Fibroblast of skin of scalp (primary cell): ENCODE data around the gene STX1A. TPM values are rescaled to one million over a fixed set of nuclear protein-coding genes. Genes with fewer than 3 reads are reported as not detected.
A peak's percentile ranks its signal among the peaks of the same experiment; 100 is the strongest.

ENCODE experiments used
- DNase-seq: peaks from one replicate; pipeline ENCODE4 v3.0.0-alpha.2; 2013
- polyA plus RNA-seq, 2 experiments: library from polyadenylated mRNA; unstranded; fragments of 120-200 nt; gene quantifications; one replicate each; pipeline ENCODE4 v1.2.1, GENCODE V29; 2013; ENCODE audit not compliant: insufficient read length in 2 of 2

The STX1A gene
- 11.8 TPM for polyA plus RNA-seq (2013, experiment 1 of 2; ENCODE audit: insufficient read length)
- polyA plus RNA-seq (2013, experiment 2 of 2; ENCODE audit: insufficient read length) = 12.9 TPM

DNA sequence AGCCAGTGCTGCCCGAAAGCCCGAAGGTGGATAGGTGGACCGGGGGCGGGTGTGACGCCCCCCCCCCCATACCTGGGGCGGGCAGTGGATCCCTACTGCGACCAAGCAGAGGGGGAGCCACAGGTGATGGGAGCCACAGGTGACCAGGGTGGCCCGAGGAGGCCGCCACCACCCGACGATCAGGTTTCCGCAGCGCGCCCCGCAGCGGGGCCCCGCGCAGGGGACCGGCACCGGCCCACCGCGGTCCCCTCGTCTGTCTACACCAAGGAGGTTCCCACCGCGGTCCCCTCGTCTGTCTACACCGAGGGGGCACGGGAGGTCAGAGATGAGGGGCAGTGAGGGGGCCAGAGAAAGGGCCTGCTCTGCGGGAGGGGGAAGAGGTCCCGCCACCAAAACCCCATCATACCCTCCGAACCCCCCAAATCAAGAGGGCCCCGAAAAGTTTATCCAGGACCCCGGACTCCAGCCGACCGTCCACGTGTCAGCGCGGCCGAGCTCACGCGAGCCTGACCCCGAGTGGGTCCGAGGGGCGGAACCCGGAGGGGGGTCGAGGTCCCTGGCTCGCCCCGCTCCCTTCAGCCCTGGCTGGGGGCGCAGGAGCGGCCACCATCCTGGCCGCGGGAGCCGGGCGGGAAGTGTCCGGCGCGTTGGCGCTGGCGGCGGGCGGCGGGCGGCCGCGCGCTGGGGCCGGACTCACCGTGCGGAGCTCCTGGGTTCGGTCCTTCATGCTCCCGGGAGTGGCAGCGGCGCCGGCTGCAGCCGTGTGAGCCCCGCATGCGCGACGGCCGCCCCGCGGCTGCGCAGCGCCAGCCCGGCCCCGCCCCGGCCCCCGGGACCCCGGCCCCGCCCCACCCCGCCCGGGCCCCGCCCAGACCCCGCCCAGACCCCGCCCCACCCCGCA, at the start of gene STX1A:
Gene STX1A (minus strand): TSS at position 765 of the 901 bp plus-strand sequence. CDS start 38 bp downstream, at position 727.
- peak; percentile 77 for DNase-seq

DNA sequence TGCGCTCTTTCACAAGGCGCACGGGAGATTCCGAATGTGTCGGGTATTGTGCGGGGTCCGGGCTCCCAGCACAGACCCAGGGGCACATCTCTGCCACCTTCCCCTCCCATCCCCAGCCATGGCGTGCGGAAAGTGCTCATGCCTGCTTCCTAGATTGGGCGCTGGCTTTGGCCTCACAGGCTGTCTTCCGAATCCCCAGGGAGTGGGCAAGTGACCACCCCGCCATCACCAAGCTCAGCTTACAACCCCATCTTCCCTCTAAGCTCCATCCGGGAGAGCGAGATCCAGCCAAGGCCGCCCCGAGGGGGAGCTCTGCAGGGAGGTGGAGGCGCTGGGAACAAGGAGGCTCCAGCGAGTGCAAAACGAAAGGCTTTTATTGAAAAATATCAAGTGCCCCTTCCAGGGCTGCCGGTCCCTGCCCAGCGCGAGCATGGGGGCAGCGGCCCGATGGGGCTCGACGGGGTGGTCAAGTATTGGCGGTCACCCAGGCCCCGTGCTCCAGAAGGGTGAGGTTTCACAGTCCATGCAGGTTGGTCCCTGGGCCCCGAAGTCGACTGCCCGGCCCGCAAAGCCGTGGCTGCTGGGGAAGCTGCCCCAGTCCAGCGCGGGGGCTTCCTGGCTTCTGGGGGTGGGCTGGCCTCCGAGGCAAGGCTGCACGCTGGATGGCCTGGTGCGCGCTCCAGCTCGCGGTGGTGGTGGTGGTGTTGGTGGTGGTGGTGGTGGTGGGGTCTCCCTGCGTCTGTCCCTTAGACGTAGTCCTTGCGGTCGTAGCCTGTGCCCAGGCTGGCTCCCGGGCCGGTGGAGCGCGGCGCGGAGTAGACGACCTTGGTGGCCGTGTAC, 49.4 kb upstream of the STX1A start:
- no peak for DNase-seq

DNA sequence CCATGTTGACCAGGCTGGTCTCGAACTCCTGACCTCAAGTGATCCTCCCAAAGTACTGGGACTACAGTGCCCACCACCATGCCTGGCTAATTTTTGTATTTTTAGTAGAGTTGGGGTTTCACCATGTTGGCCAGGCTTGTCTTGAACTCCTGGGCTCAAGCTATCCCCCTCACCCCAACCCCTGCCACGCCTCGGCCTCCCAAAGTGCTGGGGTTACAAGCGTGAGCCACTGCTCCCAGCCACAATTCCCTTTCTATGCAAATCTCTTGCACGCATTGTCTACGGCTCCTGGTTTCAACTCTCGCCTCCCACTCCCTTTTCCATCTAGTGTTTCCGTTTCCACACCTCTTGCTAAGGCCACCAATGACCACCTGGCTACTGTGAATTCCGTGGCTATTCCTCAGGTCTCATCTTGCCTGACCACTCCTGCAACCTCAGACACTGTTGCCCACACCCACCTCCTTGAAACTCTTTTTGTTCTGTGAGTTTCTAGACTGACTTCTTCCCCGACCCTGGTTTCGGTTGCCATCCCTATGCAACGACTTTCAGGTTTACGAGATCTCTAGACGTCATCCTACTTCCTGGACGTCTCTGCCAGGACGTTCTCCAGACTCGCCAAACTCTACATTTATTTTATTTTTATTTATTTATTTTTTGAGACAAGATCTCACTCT, 47.2 kb upstream of the STX1A start:
- no peak for DNase-seq

DNA sequence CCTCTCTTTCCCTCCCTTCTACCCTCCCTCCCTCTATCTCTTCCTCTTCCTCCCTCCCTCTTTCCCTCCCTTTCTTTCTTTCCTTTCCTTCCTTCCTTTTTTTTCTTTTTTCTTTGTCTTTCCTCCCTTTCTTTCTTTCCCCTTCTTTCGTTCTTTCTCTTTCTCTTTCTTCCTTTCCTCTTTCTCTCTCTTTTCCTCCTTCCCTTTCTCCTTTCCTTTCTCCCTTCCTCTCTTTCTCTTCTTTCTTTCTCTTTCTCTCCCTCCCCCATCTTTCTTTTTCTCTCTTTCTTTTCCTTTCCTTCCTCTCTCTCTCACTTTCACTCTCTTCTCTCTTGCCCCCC, 43.2 kb upstream of the STX1A start:
- DNase-seq = no peak

DNA sequence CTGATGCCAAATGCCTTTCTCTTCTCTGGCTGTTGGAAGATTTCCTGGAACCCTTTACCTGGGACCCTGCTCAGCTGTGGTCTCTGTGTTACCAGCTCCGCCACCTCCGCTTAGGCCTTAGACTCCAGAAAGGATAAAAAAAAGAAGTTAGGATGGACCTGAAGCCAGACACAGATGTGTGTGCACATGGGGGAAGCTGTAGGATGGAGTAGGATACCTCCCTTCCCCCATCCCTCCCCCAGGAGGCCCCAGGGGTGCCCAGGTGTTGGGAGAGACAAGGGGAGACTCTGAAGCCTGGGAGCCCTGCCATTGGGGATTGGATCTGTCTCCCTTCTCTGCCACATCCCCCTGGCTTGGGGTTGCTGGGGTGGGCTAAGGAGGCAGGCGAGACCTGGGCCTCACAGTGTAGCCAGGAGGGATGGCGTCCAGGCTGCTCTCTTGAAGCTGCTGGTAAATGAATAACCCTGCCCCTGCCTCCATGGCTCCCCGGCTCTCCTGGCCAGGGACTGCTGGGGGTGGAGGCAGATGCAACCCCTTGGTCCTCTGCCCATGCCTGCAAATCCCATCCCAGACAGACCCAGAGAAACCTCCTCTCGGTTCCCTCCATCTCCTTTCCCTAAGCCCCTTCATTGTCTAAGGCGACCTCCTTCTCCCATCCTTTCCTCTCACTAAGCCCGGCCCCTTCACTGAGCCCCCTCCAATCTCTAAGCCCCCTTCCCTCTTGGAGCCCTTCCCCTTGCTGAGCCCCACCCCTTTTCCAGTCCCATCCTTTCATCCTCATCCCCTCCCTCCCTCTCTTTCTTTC, 42.6 kb upstream of the STX1A start:
- no peak for DNase-seq

DNA sequence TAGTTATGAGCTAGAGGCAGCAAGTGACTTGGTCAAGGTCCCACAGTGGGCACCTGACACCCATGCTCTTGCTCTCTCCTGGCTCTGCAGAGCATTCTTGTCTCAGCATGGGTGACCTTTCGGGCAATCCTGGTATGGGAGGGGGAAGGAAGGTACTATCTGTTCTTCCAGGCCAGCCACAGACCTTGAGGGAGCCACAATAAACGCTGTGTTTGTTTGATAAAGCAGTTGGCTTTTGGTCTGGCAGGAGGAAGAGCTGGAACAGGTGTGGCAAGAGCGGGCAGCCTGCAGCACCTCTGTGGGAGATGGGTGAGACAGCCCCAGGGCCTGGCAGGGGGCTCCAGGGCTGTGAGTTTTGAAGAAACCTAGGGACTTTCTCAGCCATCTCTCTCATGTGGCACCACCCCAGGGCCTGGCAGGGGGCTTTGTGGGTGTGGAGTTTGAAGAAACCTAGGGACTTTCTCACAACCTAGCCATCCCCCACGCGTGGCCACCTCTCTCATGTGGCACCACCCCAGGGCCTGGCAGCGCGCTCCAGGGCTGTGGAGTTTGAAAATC, 39.2 kb upstream of the STX1A start:
- DNase-seq = no peak

DNA sequence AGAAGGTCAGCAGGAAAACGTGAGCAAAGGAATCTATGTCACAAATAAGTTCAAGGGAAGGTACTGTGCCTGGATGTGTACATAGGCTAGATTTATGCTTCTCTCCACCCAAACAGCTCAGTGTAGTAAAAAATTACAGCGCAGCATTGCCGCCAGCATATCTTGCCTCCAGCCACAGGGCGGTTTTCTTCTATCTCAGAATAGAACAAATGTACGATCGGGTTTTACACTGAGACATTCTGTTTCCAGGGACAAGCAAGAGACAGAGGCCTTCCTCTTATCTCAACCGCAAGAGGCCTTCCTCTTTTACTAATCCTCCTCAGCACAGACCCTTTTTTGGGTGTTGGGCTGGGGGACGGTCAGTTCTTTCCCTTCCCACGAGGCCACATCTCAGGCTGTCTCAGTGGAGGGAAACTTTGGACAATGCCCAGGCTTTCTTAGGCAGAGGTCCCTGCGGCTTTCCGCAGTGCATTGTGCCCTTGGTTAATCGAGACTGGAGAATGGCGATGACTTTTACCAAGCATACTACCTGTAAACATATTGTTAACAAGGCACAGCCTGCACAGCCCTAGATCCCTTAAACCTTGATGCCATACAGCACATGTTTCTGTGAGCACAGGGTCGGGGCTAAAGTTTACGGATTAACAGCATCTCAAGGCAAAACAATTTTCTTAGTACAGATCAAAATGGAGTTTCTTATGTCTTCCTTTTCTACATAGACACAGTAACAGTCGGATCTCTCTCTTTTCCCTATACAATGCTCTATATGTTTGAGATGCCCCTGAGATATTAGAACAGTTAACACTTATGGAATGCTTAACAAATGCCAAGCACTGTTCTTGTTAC, 30.7 kb upstream of the STX1A start:
- no peak for DNase-seq

DNA sequence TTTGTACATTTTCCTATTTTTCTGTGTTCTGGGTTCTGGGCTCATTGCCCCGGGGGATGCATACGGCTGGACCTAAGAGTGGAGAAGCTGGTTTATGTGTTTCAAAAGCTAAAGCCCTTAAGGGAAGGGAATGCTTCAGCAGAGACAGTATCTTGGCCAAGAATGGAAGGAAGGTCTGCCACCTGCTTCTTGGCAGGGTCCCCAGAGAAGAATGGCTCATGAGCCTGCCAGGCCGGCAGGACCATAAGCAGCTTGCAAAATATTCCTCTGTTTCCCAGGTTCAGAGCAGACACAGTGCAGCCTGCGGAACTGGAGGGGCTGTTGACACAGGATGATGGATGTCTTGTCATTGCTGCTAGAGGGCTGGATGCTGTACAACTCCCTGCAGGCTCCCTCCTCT, 26.9 kb upstream of the STX1A start:
- DNase-seq = no peak

DNA sequence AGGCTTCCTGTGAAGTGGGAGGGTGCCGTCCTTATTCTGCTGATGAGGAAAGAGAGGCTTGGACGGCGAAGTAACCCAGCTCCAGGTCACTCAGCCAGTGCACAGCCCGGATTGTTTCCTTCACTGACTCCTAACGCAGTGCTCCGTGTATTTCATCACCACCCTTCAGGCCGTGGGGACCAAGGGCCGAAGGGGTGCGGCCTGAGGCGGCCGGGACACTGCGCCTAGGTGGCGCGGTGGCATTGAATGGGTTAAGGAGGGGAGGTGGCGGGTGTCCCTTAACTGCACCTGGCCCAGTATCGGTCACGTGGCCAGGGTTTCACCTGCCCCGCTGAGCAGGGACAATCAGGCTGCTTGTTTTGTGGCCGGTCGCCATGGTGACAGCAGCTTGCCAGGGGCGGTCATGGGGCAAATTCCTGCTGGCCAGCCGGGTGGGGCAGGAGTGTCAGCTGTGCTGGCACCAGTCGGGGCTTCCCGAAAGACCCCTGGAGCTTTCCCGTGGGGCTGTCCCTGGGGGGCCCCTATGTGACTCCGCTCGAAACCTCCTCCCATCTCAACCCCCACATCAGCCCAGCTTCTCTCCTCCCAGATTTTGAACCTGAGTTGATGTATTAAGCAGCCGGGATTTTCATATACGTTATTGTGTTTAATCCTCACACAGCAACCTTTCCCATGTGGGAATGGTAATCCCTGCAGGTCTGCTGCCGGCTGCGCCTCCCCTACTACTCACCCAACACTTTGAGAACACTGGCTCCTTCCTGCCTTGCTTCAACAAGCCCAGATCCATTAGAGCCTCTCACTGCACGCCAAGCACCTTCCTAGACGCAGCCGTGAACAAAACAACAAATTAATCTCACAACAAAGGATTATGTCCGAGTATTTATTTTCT, 23.5 kb upstream of the STX1A start:
- DNase-seq = no peak

DNA sequence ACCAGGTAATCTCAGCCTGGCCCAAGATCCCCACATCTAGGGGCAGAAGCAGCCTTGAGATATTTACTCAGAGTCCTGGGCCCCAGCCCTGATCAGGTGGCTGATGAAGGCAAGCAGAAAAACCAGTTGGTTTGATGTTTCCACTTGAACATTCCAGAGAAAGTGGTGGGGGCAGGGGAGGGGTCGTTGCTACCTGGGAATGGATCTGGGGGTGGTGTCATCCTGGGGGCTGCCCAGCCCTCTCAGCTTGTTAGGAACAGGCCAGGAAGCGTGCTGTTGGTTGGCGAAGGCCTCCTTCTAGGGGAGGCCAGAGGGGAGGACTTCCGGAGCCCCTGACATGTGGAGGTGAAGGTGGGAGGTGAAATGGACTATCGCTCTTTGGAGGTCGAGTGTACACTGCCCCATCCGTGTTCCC, 22.9 kb upstream of the STX1A start:
- DNase-seq = no peak

DNA sequence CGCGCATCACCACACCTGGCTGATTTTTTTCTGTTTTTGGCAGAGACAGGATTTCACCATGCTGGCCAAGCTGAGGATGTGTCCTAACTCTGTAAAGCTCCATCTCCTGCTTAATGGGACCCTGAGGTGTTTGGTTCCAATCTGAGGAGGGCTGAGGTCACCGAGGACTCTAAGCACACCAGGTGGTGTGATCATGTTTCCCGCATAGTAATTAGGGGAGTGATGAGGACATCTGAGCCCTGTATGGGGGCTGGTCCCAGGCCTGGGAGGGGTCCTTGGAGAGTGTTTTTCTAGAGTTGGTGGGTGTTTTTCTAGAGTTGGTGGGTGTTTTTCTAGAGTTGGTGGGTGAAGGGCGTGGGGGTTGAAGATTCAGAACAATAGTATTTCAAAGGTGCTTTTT, 22.1 kb upstream of the STX1A start:
- no peak for DNase-seq

DNA sequence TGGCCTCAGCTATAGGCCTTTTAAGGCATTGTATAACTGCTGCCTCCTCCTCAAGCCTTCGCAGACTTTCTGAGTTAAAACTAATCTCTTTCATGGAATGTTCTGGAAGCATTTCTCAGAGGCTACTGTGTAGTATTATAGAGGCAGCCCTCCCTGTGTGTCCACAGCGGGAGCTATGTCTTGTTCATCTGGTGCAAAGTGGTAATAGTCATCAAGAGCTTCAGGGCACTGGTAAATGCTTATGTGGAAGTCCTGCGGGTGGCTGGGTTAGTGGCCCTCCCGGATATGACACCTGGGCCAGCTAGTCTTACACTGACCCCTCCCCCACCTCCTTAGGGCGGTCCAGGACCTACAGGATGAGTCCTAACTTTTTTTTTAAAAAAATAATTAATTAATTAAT, 21.3 kb upstream of the STX1A start:
- DNase-seq = no peak

DNA sequence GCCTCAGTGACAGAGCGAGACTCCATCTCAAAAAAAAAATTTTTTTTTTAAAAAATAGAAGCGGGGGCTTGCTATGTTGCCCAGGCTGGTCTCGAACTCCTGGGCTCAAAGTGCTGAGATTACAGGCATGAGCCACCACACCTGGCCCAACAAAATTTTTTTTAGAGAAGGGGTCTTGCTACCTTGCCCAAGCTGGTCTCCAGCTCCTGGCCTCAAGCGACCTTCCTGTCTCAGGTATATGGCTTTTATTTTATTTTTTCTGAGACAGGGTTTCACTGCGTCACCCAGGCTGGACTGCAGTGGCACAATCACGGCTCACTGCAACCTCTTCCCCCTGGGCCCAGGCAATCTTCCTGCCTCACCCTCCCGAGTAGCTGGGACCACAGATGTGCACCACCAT, 20.7 kb upstream of the STX1A start:
- no peak for DNase-seq

DNA sequence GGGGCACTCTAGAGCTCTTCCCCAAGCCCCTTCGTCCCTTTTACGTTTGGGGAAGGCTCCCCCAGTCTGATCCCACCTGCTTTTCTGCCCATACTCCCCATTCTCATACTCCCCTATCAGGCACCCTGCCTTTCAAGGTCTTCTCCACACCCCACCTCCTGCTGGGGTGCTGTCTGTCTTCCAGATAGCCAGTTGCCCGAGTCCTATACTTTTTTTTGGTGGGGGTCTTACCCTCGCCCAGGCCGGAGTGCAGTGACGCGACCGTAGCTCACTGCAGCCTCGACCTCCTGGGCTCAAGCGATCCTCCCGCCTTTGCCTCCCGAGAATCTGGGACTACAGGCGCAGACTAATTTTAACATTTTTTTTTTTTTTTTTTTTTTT, 19.9 kb upstream of the STX1A start:
- no peak for DNase-seq

DNA sequence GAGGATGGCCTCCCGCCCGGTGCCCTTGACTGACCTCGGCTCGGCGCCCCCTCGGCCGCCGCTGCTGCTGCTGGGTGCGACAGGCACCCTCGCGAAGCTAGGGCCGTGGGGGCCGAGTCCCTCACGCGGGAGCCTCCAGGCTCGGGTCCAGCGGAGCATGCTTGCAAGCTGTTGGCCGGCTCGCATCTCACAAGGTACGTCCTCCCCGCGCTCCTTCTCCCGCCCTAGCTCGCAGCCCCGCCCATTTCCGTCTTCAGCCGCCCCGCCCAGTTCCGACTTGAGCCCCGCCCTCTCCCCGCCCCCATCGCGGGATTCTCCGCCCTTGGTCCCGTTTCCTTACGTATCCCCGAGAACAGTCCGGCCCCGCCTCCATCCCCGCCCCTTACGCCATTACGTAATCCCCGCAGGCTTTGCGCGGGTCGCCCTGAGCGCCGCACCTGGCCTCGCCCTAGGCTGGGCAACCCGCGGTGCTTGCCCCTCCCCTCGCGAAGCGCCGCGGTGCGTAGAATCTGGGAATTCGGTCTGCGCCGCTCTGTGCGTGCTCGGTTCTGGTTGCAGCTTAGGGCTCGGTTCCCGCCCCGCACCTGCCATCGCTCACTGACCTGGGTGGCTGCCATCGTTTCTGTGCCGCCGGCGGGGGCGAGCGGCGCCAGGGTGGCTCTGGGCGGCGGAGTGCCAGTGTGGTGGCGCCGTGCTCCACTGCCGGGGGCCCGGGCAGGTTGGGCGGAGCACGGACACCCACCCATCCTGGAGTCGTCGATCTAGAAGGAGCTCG, 19.3 kb upstream of the STX1A start, which contains the start of gene ABHD11:
Gene ABHD11 (minus strand): TSS at position 191 of the 775 bp plus-strand sequence. CDS start 32 bp downstream, at position 159.
- peak; percentile 95 for DNase-seq

DNA sequence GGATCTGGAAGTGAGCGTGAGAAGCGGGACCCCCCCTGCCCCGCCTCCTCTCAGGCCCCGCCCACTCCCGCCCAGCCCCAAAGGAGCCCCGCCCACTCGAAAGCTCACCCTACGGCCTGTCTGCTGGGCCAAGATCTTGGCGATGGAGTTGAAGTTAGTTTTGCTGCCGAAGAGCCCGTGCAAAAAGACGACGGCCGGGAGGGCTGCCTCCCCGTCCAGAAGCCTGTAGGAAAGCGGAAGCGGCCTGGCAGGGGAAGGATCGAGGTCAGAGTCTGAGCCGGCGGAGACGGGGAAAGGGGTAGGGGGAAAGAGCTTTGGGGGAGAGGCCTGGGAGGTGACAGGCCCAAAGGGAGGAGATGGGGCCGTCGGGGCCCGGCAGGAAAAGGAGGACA, 18.7 kb upstream of the STX1A start:
- peak; percentile 58 for DNase-seq

DNA sequence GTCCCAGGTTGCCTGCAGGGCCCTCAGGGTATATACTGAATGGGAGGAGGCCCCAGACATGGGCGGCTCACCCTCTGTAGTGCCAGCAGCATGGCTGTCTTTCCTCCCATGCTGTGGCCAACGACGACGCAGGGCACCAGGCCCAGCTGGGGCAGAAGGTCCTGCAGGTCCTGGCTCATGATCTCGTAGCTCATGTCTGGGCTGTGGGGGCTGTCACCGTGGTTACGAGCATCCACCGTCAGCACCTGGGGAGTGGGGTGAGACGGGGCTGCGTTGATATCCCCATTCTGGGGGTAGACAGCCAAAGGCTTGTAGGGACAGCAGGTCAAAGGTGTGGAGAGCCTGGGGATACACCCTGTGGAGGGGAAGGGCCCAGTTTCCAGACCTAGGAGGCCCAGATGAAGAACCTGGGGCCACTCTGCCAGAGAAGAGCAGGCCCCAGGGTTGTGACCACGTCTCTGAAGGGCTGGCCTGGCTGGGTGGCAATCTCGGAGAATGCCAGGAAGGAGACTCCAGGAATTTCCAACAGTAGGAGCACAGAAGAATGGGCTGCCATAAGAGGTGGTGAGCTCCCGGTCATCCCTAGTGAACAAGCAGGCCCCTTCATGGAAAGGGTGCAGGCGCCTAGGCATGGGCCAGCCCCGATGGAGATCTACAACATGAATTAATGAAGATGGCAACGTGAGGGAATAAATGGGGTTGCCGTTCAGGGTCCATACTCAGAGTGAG, 18.2 kb upstream of the STX1A start:
- no peak for DNase-seq

DNA sequence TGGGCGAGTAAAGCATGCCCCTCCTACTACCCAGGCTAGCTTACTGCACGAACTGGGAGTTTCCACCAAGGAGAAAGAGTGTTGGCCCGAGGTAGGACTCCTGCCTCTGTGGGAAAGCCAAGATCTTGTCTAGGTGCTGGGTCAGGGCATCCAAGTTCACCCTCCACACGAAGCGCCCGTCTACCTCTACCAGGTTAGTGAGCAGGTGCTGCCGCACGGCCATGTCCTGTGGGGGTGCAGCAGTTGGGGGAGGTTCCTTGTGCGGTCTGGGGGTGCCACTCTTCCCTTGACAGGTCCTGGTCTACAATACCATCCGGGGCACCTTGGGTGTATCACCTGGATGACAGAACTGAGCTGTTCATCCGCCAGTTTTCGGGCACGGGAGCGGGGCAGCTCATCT, 17.4 kb upstream of the STX1A start:
- DNase-seq = no peak
